NCI-H2171 (cell line): ENCODE data around the gene MLLT1.

Source experiments
- DNase-seq: peaks from one replicate; lab custom pipeline; 2025; lab: John Stamatoyannopoulos, UW

The MLLT1 gene

GRCh38 chr19:6274756-6275155 lies 5.0 kb downstream of the MLLT1 start:
- no peak for DNase-seq

GRCh38 chr19:6273701-6274601 lies 5.8 kb downstream of the MLLT1 start:
- DNase-seq: no peak

GRCh38 chr19:6272913-6273600 lies 6.7 kb downstream of the MLLT1 start:
- DNase-seq: no peak

GRCh38 chr19:6272411-6272791 lies 7.4 kb downstream of the MLLT1 start:
- DNase-seq: no peak

- DNase-seq: no peak
Observed at GRCh38 chr19:6271721-6272410, 7.9 kb downstream of the MLLT1 start.

GRCh38 chr19:6271251-6271650 lies 8.5 kb downstream of the MLLT1 start:
- DNase-seq: no peak

GRCh38 chr19:6270822-6271221 lies 9.0 kb downstream of the MLLT1 start:
- DNase-seq: no peak

- DNase-seq: no peak
Observed at GRCh38 chr19:6270076-6270745, 9.6 kb downstream of the MLLT1 start.

GRCh38 chr19:6269101-6269886 lies 10.5 kb downstream of the MLLT1 start:
- DNase-seq: no peak

GRCh38 chr19:6268382-6268771 lies 11.4 kb downstream of the MLLT1 start:
- DNase-seq: no peak

GRCh38 chr19:6267552-6268381 lies 12.0 kb downstream of the MLLT1 start:
- no peak for DNase-seq

GRCh38 chr19:6264803-6265202 lies 15.0 kb downstream of the MLLT1 start:
- no peak for DNase-seq

GRCh38 chr19:6263735-6264444 lies 15.9 kb downstream of the MLLT1 start:
- peak; percentile 15 for DNase-seq

GRCh38 chr19:6263306-6263705 lies 16.5 kb downstream of the MLLT1 start:
- no peak for DNase-seq

- DNase-seq: no peak
Observed at GRCh38 chr19:6262519-6262918, 17.3 kb downstream of the MLLT1 start.

- DNase-seq: no peak
Observed at GRCh38 chr19:6261883-6262282, 17.9 kb downstream of the MLLT1 start.

GRCh38 chr19:6260912-6261650 lies 18.7 kb downstream of the MLLT1 start:
- no peak for DNase-seq

GRCh38 chr19:6260376-6260775 lies 19.4 kb downstream of the MLLT1 start:
- DNase-seq: no peak

GRCh38 chr19:6259312-6259861 lies 20.4 kb downstream of the MLLT1 start:
- no peak for DNase-seq
